Measurements from ENCODE around the gene BEAN1.

DNA sequence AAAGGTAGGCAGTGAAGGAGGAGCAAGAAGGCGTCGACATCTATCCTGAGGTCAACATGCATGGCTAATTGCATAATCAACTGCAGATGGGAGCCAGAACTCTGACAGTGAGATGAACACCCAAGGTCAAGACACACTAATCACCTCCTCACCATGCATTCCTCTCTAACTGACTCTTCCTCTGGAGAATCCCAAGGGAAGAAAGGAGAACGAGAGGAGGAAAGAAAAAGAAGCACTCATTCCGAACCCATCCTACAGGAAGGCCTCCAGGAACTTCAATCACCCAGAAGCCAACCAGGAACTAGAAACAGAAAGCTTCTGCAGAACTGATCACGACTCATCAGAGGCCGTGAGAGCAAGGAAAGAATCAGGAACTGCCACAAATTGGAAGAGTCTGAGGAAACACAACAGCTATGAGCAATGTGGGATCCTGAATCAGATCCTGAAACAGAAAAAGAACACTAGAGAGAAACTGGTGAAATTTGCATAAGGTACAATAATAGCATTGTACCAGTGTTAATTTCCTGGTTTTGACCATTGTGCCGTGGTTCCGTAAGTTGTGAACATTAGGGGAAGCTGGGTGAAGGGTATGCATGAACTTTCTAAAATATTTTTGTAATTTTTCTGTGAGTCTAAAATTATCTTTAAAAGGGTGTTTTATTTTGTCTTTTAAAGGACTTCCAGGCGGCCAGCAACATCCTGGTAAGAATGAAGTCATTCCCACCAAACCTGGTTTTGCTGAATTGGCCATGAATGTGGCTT lies 10.0 kb upstream of the BEAN1 start:
- TF ChIP-seq, protein P1, sequence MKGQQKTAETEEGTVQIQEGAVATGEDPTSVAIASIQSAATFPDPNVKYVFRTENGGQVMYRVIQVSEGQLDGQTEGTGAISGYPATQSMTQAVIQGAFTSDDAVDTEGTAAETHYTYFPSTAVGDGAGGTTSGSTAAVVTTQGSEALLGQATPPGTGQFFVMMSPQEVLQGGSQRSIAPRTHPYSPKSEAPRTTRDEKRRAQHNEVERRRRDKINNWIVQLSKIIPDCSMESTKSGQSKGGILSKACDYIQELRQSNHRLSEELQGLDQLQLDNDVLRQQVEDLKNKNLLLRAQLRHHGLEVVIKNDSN (CRISPR knock-in tag; IDR thresholded peaks at IDR 0.05), result no peak
- TF ChIP-seq ZBTB8A (IDR thresholded peaks at IDR 0.05; ENCODE audit: partially characterized antibody) (no peak), RBBP5 (IDR thresholded peaks at IDR 0.05; ENCODE audit: borderline replicate concordance, insufficient read depth, low read length, poor library complexity, severe bottlenecking) (no peak), YY1 (IDR thresholded peaks at IDR 0.05; ENCODE audit: borderline replicate concordance in 1 of 3, control insufficient read depth in 1 of 3, extremely low read depth in 1 of 3, insufficient read depth in 3 of 3, insufficient read length in 1 of 3, insufficient replicate concordance in 2 of 3, low read depth in 1 of 3, low read length in 2 of 3) (no peak)
- TF ChIP-seq, protein P2, sequence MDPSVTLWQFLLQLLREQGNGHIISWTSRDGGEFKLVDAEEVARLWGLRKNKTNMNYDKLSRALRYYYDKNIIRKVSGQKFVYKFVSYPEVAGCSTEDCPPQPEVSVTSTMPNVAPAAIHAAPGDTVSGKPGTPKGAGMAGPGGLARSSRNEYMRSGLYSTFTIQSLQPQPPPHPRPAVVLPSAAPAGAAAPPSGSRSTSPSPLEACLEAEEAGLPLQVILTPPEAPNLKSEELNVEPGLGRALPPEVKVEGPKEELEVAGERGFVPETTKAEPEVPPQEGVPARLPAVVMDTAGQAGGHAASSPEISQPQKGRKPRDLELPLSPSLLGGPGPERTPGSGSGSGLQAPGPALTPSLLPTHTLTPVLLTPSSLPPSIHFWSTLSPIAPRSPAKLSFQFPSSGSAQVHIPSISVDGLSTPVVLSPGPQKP (CRISPR knock-in tag; IDR thresholded peaks at IDR 0.05), result no peak

Measured in K562 (cell line).